GM19463 (cell line): ENCODE results near the gene CDH26.
"Not testable (repeated sequence)": the region's sequence is repeated elsewhere in the genome, so short reads cannot be mapped to it uniquely, and the experiment has no call there.

Experiments
- ATAC-seq: cut with Tn5 transposase; IDR thresholded peaks from one replicate; pipeline ENCODE4 v1.9.1; 2021; ENCODE audit warnings: mild to moderate bottlenecking, moderate library complexity; ENCODE audit not compliant: unreplicated experiment

Gene CDH26

GRCh38 chr20:60040471-60041162 lies 82.4 kb downstream of the CDH26 start:
- no peak for ATAC-seq

- not testable (repeated sequence) for ATAC-seq
Measured at GRCh38 chr20:60041436-60042165, 83.4 kb downstream of the CDH26 start.

GRCh38 chr20:60043435-60043834 lies 85.2 kb downstream of the CDH26 start:
- no peak for ATAC-seq

- ATAC-seq, result no peak
Measured at GRCh38 chr20:60046011-60046413, 87.8 kb downstream of the CDH26 start.

- no peak for ATAC-seq
Measured at GRCh38 chr20:60046436-60046835, 88.2 kb downstream of the CDH26 start.

GRCh38 chr20:60046860-60047259 lies 88.6 kb downstream of the CDH26 start:
- ATAC-seq, result no peak

- no peak for ATAC-seq
Measured at GRCh38 chr20:60048634-60049521, 90.7 kb downstream of the CDH26 start.

GRCh38 chr20:60049601-60050000 lies 91.4 kb downstream of the CDH26 start:
- no peak for ATAC-seq

GRCh38 chr20:60050193-60050947 lies 92.1 kb downstream of the CDH26 start:
- ATAC-seq, result no peak

GRCh38 chr20:60051911-60052310 lies 93.7 kb downstream of the CDH26 start:
- no peak for ATAC-seq

GRCh38 chr20:60052322-60052721 lies 94.1 kb downstream of the CDH26 start:
- ATAC-seq, result no peak

- ATAC-seq, result no peak
Measured at GRCh38 chr20:60053125-60053817, 95.0 kb downstream of the CDH26 start.

GRCh38 chr20:60053818-60054190 lies 95.6 kb downstream of the CDH26 start:
- no peak for ATAC-seq

- ATAC-seq, result no peak
Measured at GRCh38 chr20:60054716-60055634, 96.8 kb downstream of the CDH26 start.

- ATAC-seq, result no peak
Measured at GRCh38 chr20:60055740-60056139, 97.5 kb downstream of the CDH26 start.

GRCh38 chr20:60056407-60057122 lies 98.3 kb downstream of the CDH26 start:
- no peak for ATAC-seq

- ATAC-seq, result peak; percentile 60
Measured at GRCh38 chr20:60057123-60057865, 99.1 kb downstream of the CDH26 start.
